GM12873 (cell line): Measurements from ENCODE around the gene BBX.

Experiments
- TF ChIP-seq, protein P1 (sequence below): IDR thresholded peaks from 2 replicates; pipeline ENCODE4 v1.5.1; 2012; ENCODE audit warnings: low read depth, mild to moderate bottlenecking, moderate library complexity, low read length, control low read depth; ENCODE audit not compliant: insufficient read depth; ENCODE audit errors: missing control alignments

BBX gene

DNA sequence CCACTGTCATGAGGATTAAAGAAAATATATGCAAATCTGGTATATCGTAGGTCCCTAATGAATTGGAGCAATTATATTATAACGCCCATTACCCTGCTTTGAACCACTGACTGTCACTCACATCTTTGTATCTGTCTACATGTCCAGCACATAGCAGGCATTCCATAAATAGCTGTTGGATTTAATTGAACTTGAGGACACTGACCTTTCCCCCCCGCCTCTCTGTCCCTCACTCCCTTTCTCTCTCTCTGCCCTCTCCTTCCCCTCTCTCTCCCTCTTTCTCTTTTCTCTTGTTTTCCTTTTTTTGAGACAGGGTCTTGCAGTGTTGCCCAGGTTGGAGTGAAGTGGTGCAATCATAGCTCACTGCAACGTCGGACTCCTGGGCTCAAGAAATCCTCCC lies 335.1 kb downstream of the BBX start:
- TF ChIP-seq, protein P1, sequence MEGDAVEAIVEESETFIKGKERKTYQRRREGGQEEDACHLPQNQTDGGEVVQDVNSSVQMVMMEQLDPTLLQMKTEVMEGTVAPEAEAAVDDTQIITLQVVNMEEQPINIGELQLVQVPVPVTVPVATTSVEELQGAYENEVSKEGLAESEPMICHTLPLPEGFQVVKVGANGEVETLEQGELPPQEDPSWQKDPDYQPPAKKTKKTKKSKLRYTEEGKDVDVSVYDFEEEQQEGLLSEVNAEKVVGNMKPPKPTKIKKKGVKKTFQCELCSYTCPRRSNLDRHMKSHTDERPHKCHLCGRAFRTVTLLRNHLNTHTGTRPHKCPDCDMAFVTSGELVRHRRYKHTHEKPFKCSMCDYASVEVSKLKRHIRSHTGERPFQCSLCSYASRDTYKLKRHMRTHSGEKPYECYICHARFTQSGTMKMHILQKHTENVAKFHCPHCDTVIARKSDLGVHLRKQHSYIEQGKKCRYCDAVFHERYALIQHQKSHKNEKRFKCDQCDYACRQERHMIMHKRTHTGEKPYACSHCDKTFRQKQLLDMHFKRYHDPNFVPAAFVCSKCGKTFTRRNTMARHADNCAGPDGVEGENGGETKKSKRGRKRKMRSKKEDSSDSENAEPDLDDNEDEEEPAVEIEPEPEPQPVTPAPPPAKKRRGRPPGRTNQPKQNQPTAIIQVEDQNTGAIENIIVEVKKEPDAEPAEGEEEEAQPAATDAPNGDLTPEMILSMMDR = no peak

DNA sequence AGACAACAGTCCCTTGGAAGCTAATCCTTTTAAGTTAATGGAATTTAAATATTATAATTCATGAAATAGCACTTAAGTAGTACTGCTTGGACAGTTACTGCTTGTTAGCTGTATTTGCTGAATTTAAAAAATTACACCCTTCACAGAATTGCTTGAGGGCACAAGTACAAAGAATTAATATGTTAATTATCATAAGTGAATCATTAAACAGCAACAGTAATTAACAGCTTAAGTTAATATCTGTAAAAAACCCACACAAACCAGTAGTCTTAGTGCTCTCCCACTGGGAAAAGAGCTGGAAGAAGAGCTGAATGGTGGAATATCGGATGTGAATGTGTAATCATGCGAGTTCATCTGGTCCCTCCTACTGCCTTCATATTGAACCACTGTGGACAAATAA lies 336.1 kb downstream of the BBX start:
- TF ChIP-seq, protein P1 = no peak
